Measurements from ENCODE around the gene SF3B3. TPM values are rescaled to one million over a fixed set of nuclear protein-coding genes. Genes with fewer than 3 reads are reported as not detected.
"Not testable (repeated sequence)": the region's sequence is repeated elsewhere in the genome, so short reads cannot be mapped to it uniquely, and the experiment has no call there.

The SF3B3 gene
- total RNA-seq, 2 experiments from 2014 or later: 303 to 331 TPM

DNA sequence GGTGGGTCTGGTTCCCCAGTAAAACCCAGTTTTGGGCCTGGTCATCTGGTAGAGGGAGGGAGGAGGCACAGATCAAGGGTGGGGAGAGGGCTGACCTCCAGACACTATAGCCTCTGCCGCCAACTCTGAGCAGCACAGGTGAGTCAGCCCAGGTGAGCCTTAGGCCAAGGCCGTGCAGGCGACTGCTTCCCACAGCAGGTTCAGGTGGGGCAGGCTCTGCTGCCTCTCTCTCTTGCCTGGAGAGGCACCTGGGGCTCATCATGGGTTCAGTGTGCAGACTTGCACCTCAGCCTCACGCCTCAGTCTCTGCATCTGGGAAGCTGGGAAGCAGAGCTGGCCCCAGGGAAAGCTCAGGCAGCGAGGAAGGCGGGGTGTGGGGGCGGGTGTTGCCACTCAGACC, 84.9 kb downstream of the SF3B3 start:
- Mint-ChIP-seq H3K27me3 (peaks cover 3% of the 10 kb centered on the region), H3K4me3 (no peak overlapping the region), H3K36me3 (no peaks in the 10 kb centered on the region), H3K4me1 (peaks cover 2% of the 10 kb centered on the region), H3K9me3 (no peaks in the 10 kb centered on the region), H3K27ac (no peak overlapping the region)
- ATAC-seq (ENCODE audit: low read depth): no peak
- no peak for DNase-seq
- POLR2A ChIA-PET: no interaction called here

GRCh38 chr16:70610273-70611223, 86.9 kb downstream of the SF3B3 start:
- Mint-ChIP-seq H3K27me3 (peaks cover 2% of the 10 kb centered on the region), H3K36me3 (no peaks in the 10 kb centered on the region), H3K4me1 (no peaks in the 10 kb centered on the region), H3K4me3 (no peak overlapping the region), H3K9me3 (no peaks in the 10 kb centered on the region), H3K27ac (no peak overlapping the region)
- no peak for DNase-seq
- POLR2A ChIA-PET: no interaction called here
- ATAC-seq (ENCODE audit: low read depth): no peak

DNA sequence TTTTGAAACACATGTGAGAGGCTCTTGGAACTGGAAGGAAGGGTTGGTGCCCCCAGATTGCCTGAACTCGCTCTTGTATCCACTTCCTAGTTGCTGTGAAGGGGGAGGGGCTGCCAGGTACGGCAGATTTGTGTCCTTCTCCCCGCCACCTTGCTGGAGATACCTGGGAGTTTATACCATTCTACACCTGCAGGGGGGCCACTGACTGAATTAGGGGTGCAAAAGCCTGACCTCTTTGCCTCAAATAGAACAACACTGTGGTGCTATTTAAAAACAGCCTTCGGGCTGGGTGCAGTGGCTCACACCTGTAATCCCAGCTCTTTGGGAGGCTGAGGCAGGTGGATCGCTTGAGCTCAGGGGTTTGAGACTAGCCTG, 87.6 kb downstream of the SF3B3 start:
- Mint-ChIP-seq H3K4me3 (no peak overlapping the region), H3K9me3 (no peaks in the 10 kb centered on the region), H3K36me3 (no peaks in the 10 kb centered on the region), H3K27me3 (peaks cover 2% of the 10 kb centered on the region), H3K4me1 (no peaks in the 10 kb centered on the region), H3K27ac (no peak overlapping the region)
- ATAC-seq (ENCODE audit: low read depth): no peak
- POLR2A ChIA-PET: no interaction called here
- no peak for DNase-seq

DNA sequence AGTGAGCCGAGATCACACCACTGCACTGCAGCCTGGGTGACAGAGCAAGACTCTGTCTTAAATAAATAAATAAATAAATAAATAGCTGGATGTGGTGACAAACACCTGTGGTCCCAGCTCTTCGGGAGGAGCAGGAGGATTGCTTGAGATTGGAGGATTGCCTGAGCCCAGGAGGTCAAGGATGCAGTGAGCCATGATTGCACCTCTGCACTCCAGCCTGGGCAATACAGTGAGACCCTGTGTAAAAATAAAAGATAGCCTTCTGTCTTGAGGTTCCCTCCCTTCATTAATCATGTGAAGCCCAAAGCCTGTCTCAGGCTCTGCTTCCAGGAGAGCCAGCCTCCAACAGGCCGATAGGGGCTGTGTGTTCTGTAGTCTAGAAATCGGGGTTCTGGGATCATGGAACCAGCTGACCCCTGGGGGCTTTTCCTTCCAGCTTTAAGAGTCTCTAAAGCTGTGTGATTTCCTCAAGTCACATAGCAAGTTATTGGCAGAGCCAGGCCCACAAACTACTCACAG, 88.2 kb downstream of the SF3B3 start:
- Mint-ChIP-seq H3K4me3 (no peak overlapping the region), H3K4me1 (no peaks in the 10 kb centered on the region), H3K27me3 (peaks cover 2% of the 10 kb centered on the region), H3K36me3 (no peaks in the 10 kb centered on the region), H3K9me3 (no peaks in the 10 kb centered on the region), H3K27ac (no peak overlapping the region)
- ATAC-seq (ENCODE audit: low read depth): no peak
- POLR2A ChIA-PET: no interaction called here
- no peak for DNase-seq

- H3K27ac Mint-ChIP-seq: no peak overlapping the region
- H3K4me1 Mint-ChIP-seq: no peaks in the 10 kb centered on the region
- H3K9me3 Mint-ChIP-seq: no peaks in the 10 kb centered on the region
- ATAC-seq (ENCODE audit: low read depth) (no peak), DNase-seq (no peak)
- peaks cover 2% of the 10 kb centered on the region for H3K27me3 Mint-ChIP-seq
- POLR2A ChIA-PET: no interaction called here
- no peak overlapping the region for H3K4me3 Mint-ChIP-seq
- H3K36me3 Mint-ChIP-seq: no peaks in the 10 kb centered on the region
These were observed 89.3 kb downstream of the SF3B3 start for GRCh38 chr16:70612931-70613330.

DNA sequence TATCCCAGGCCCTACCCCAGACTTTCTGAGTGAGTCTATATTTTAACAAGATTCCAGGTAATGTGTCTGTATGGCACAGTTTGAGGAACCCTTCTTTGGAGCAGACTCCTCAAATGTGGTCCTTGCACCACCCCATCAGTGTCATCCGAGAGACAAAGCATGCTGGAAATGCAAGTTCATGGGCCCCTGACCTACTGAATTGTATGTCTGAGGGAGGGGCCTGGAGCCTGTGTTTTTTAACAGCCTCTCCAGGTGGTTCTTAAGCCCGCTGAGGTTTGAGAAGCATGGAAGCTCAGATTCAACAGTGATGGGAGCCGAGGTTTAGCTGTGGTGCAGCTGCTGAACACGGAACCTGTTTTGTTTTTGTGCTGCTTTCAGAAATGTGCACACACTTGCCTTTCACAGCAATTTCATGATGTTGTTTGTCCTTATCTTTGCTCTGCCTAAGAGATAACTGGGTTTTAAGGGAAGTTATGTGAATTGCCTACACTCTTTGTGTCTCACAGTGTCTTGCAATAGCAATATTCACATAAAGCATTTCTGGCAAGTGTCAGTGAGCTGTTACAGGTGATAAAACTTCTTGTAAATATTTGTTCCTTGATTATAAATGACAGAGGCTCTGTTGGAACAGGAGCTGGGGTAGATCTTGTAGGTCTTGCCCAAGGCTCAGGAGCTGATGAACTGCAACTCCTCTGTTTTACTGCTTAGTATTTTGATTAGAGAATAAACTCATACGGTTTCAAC, 90.8 kb downstream of the SF3B3 start:
- no peak overlapping the region for H3K4me3 Mint-ChIP-seq
- ATAC-seq (ENCODE audit: low read depth) (no peak), DNase-seq (no peak)
- peaks cover 2% of the 10 kb centered on the region for H3K27me3 Mint-ChIP-seq
- no peaks in the 10 kb centered on the region for H3K9me3 Mint-ChIP-seq
- no peak overlapping the region for H3K27ac Mint-ChIP-seq
- POLR2A ChIA-PET: no interaction called here
- H3K36me3 Mint-ChIP-seq: no peaks in the 10 kb centered on the region
- no peaks in the 10 kb centered on the region for H3K4me1 Mint-ChIP-seq

- POLR2A ChIA-PET: no interaction called here
- Mint-ChIP-seq H3K27me3 (peaks cover 2% of the 10 kb centered on the region), H3K9me3 (no peaks in the 10 kb centered on the region), H3K4me1 (no peaks in the 10 kb centered on the region), H3K4me3 (no peak overlapping the region), H3K36me3 (no peaks in the 10 kb centered on the region), H3K27ac (no peak overlapping the region)
- DNase-seq (no peak), ATAC-seq (ENCODE audit: low read depth) (no peak)
These were observed 92.3 kb downstream of the SF3B3 start for GRCh38 chr16:70615945-70616344.

GRCh38 chr16:70621864-70622263, 98.2 kb downstream of the SF3B3 start:
- H3K4me1 Mint-ChIP-seq; H3K27me3 Mint-ChIP-seq; H3K36me3 Mint-ChIP-seq; POLR2A ChIA-PET; DNase-seq; H3K4me3 Mint-ChIP-seq; H3K27ac Mint-ChIP-seq; H3K9me3 Mint-ChIP-seq; ATAC-seq (ENCODE audit: low read depth): not testable (repeated sequence)

Other genes starting within 250 kb of the SF3B3 start
- 100 to 1,000 TPM; 121 to 122 TPM for gene AARS1, start 234.3 kb upstream of the SF3B3 start, total RNA-seq
- gene DDX19B, start 224.6 kb upstream of the SF3B3 start, total RNA-seq: 10 to 100 TPM; 29.8 to 32.3 TPM
- 10 to 100 TPM; 35.5 to 40.4 TPM for gene DDX19A, start 176.9 kb upstream of the SF3B3 start, total RNA-seq
- gene ST3GAL2, start 84.7 kb upstream of the SF3B3 start, total RNA-seq: 10 to 100 TPM; 31.9 to 38.6 TPM
- 10 to 100 TPM; 24.3 to 26.0 TPM for gene FCSK, start 69.2 kb upstream of the SF3B3 start, total RNA-seq
- 10 to 100 TPM; 73.8 to 75.3 TPM for gene COG4, start 262 bp upstream of the SF3B3 start, total RNA-seq
- gene IL34, start 122.7 kb downstream of the SF3B3 start, total RNA-seq: under 1 TPM in 1 of 2 experiments, not detected in 1; 0.42 TPM
- 1 to 10 TPM; 4.6 to 4.8 TPM for gene MTSS2, start 162.2 kb downstream of the SF3B3 start, total RNA-seq

All from activated naive CD8-positive, alpha-beta T cell treated with anti-CD3 and anti-CD28 coated beads, Interleukin-2, amount 10 ng/mL, durations not matched to agents 7 days and 5 days (primary cell).